Caco-2 (cell line): ENCODE results near the gene MEIOSIN. TPM values are rescaled to one million over a fixed set of nuclear protein-coding genes. Genes with fewer than 3 reads are reported as not detected.

Experiments
- BruUV-seq: library from RNA; stranded (reverse); fragments of 400-500 nt; replicated peaks from 2 replicates; lab custom pipeline; 2021; lab: Mats Ljungman, UMichigan
- CTCF ChIA-PET: fragments of 300-600 bp; sonication (Branson Sonifier 250); formaldehyde crosslinking; loops from one replicate; lab custom pipeline; 2022; ENCODE audit warnings: antibody characterized with exemption; lab: Charles Lee
- POLR2A ChIA-PET: fragments of 300-600 bp; sonication (Branson Sonifier 250); formaldehyde crosslinking; loops from one replicate; lab custom pipeline; 2022; ENCODE audit warnings: antibody characterized with exemption; lab: Charles Lee
- DNase-seq, 2 experiments: peaks; one replicate each; pipeline versions ENCODE4 v3.0.0 to v3.0.0-alpha.2; 2020 to 2022
- H3K27me3 ChIP-seq: replicated peaks from 2 replicates; pipeline ENCODE4 v1.6.0; 2011; ENCODE audit warnings: low read length; ENCODE audit not compliant: control insufficient read depth, insufficient read depth
- H3K36me3 ChIP-seq: 2 replicates; pipeline ENCODE4 v1.5.1; 2011; ENCODE audit warnings: low read length; ENCODE audit not compliant: control insufficient read depth, insufficient read depth
- H3K4me1 ChIP-seq: fragments of 250-450 bp; sonication (Bioruptor Pico); 2 replicates; pipeline ENCODE4 v1.5.1; 2020; ENCODE audit warnings: mild to moderate bottlenecking
- H3K4me3 ChIP-seq: 2 replicates; pipeline ENCODE4 v1.5.1; 2011; ENCODE audit warnings: low read depth, mild to moderate bottlenecking, control low read depth, low read length
- H3K9me3 ChIP-seq: fragments of 250-450 bp; sonication (Bioruptor Pico); 2 replicates; pipeline ENCODE4 v1.5.1; 2020; ENCODE audit warnings: mild to moderate bottlenecking, moderate library complexity
- H3K27ac Mint-ChIP-seq: one replicate; pipeline ENCODE4 v1.8.0; 2022; ENCODE audit warnings: mixed read lengths; ENCODE audit not compliant: unreplicated experiment
- H3K27me3 Mint-ChIP-seq: one replicate; pipeline ENCODE4 v1.8.0; 2022; ENCODE audit warnings: mixed read lengths; ENCODE audit not compliant: insufficient read depth, unreplicated experiment
- H3K36me3 Mint-ChIP-seq: one replicate; pipeline ENCODE4 v1.8.0; 2022; ENCODE audit warnings: mild to moderate bottlenecking, mixed read lengths; ENCODE audit not compliant: insufficient read depth, unreplicated experiment
- H3K4me1 Mint-ChIP-seq: one replicate; pipeline ENCODE4 v1.8.0; 2022; ENCODE audit warnings: low read depth, mixed read lengths; ENCODE audit not compliant: unreplicated experiment
- H3K4me3 Mint-ChIP-seq: one replicate; pipeline ENCODE4 v1.8.0; 2022; ENCODE audit warnings: mild to moderate bottlenecking, moderate library complexity, mixed read lengths; ENCODE audit not compliant: unreplicated experiment
- H3K9me3 Mint-ChIP-seq: one replicate; pipeline ENCODE4 v1.8.0; 2022; ENCODE audit warnings: mixed read lengths; ENCODE audit not compliant: unreplicated experiment
- CTCF ChIP-seq, 2 experiments: fragments of 200-600 bp in 1 of 2; IDR thresholded peaks; 1 replicate in 1 of 2; 2 replicates in 1 of 2; pipeline versions ENCODE4 v1.5.1 to v1.8.0; 2011 to 2022; ENCODE audit warnings: antibody characterized with exemption in 1 of 2, control low read depth in 1 of 2, inconsistent platforms in 1 of 2, low read depth in 1 of 2, low read length in 1 of 2, mild to moderate bottlenecking in 1 of 2, moderate library complexity in 1 of 2; ENCODE audit not compliant: insufficient read depth in 1 of 2, severe bottlenecking in 1 of 2, unreplicated experiment in 1 of 2
- intact Hi-C: fragments of 100-400 bp; cut with micrococcal nuclease; formaldehyde crosslinking; loops from one replicate; pipeline ENCODE4 v1.10.0; 2022; ENCODE audit not compliant: unreplicated experiment
- total RNA-seq: library from RNA; stranded (reverse); gene quantifications from 2 replicates; pipeline ENCODE4 v1.2.3, GENCODE V29; 2022

Gene MEIOSIN
- total RNA-seq, 1 experiment from 2014 or later = not detected

GRCh38 chr19:45805719-45806118 lies 72.5 kb downstream of the MEIOSIN start:
- no peaks in the 10 kb centered on the region for H3K9me3 Mint-ChIP-seq
- no peaks in the 10 kb centered on the region for H3K27me3 Mint-ChIP-seq
- TF ChIP-seq CTCF (IDR thresholded peaks at IDR 0.05; ENCODE audit: insufficient read depth in 1 of 2, low read depth in 1 of 2, low read length in 1 of 2, severe bottlenecking in 1 of 2, unreplicated experiment in 1 of 2) = no peak
- Histone ChIP-seq H3K27me3 (no peaks in the 10 kb centered on the region), H3K9me3 (no peaks in the 10 kb centered on the region), H3K36me3 (no peaks in the 10 kb centered on the region), H3K4me3 (no peak overlapping the region), H3K4me1 (no peaks in the 10 kb centered on the region)
- intact Hi-C loops = no loop called here
- H3K4me3 Mint-ChIP-seq = no peak overlapping the region
- no peak for DNase-seq
- peaks cover 8% of the 10 kb centered on the region for H3K36me3 Mint-ChIP-seq
- no TSS peak for BruUV-seq
- no peaks in the 10 kb centered on the region for H3K4me1 Mint-ChIP-seq
- CTCF ChIA-PET = interaction anchor here (0.6 to 1.7 kb wide), 3 partner anchors 11 to 542 kb away, joined by 4 to 7 read pairs (median 4); no protein-coding TSS in a partner anchor
- POLR2A ChIA-PET = no interaction called here
- no peak overlapping the region for H3K27ac Mint-ChIP-seq

- CTCF ChIA-PET = no interaction called here
- no peaks in the 10 kb centered on the region for H3K9me3 Mint-ChIP-seq
- no peaks in the 10 kb centered on the region for H3K9me3 ChIP-seq
Observed at GRCh38 chr19:45809643-45810159, 76.5 kb downstream of the MEIOSIN start.

GRCh38 chr19:45812297-45812696 lies 79.1 kb downstream of the MEIOSIN start:
- no peak overlapping the region for H3K4me3 Mint-ChIP-seq
- CTCF ChIA-PET = interaction anchor here (1.2 to 2.6 kb wide), 2 partner anchors 13 to 51 kb away, joined by 3 to 11 read pairs; partner anchors contain the start of gene SYMPK
- Histone ChIP-seq H3K4me1 (no peaks in the 10 kb centered on the region), H3K27me3 (no peaks in the 10 kb centered on the region), H3K36me3 (no peaks in the 10 kb centered on the region; the same call in 1 of the 2 replicates), H3K9me3 (no peaks in the 10 kb centered on the region), H3K4me3 (no peak overlapping the region)
- POLR2A ChIA-PET = no interaction called here
- intact Hi-C loops = loop anchor here (10.0 kb wide), 1 partner anchor 203 kb away; no protein-coding TSS in a partner anchor
- peaks cover 29% of the 10 kb centered on the region for H3K36me3 Mint-ChIP-seq
- no peak for TF ChIP-seq CTCF (IDR thresholded peaks at IDR 0.05; ENCODE audit: insufficient read depth in 1 of 2, low read depth in 1 of 2, low read length in 1 of 2, severe bottlenecking in 1 of 2, unreplicated experiment in 1 of 2)
- no peak for DNase-seq
- H3K27me3 Mint-ChIP-seq = no peaks in the 10 kb centered on the region
- no peaks in the 10 kb centered on the region for H3K9me3 Mint-ChIP-seq
- H3K4me1 Mint-ChIP-seq = peaks cover under 1% of the 10 kb centered on the region
- H3K27ac Mint-ChIP-seq = no peak overlapping the region
- BruUV-seq = no TSS peak

More at GRCh38 chr19:45809643-45810159, 76.5 kb downstream of the MEIOSIN start:
- BruUV-seq = no TSS peak
- POLR2A ChIA-PET = no interaction called here
- no peak for DNase-seq
- Histone ChIP-seq H3K4me1 (no peaks in the 10 kb centered on the region), H3K4me3 (no peak overlapping the region), H3K27me3 (no peaks in the 10 kb centered on the region), H3K36me3 (no peaks in the 10 kb centered on the region; the same call in 1 of the 2 replicates)
- intact Hi-C loops = loop anchor here (10.0 kb wide), 1 partner anchor 205 kb away; no protein-coding TSS in a partner anchor
- Mint-ChIP-seq H3K36me3 (peaks cover 11% of the 10 kb centered on the region), H3K4me1 (no peaks in the 10 kb centered on the region), H3K4me3 (no peak overlapping the region), H3K27me3 (no peaks in the 10 kb centered on the region), H3K27ac (no peak overlapping the region)
- no peak for TF ChIP-seq CTCF (IDR thresholded peaks at IDR 0.05; ENCODE audit: insufficient read depth in 1 of 2, low read depth in 1 of 2, low read length in 1 of 2, severe bottlenecking in 1 of 2, unreplicated experiment in 1 of 2)

Other genes starting within 250 kb of the MEIOSIN start
- gene RTN2, start 236.4 kb upstream of the MEIOSIN start, total RNA-seq = 13.8 and 18.1 TPM in 2 replicates
- 1.2 and 2.8 TPM in 2 replicates for gene PPM1N, start 235.0 kb upstream of the MEIOSIN start, total RNA-seq
- gene VASP, start 226.0 kb upstream of the MEIOSIN start, total RNA-seq = 72.4 and 83.1 TPM in 2 replicates
- gene OPA3, start 148.6 kb upstream of the MEIOSIN start, total RNA-seq = 16.9 and 17.7 TPM in 2 replicates
- not detected in 2 replicates for gene GPR4, start 131.2 kb upstream of the MEIOSIN start, total RNA-seq
- gene EML2, start 94.0 kb upstream of the MEIOSIN start, total RNA-seq = 33.9 and 38.8 TPM in 2 replicates
- gene GIPR, start 65.2 kb upstream of the MEIOSIN start, total RNA-seq = 2.6 and 4.6 TPM in 2 replicates
- 579 and 587 TPM in 2 replicates for gene SNRPD2, start 41.5 kb upstream of the MEIOSIN start, total RNA-seq
- 16.9 and 20.2 TPM in 2 replicates for gene QPCTL, start 40.8 kb upstream of the MEIOSIN start, total RNA-seq
- 31.0 and 37.0 TPM in 2 replicates for gene FBXO46, start 2.5 kb upstream of the MEIOSIN start, total RNA-seq
- gene SIX5, start 35.8 kb downstream of the MEIOSIN start, total RNA-seq = 23.7 and 28.6 TPM in 2 replicates
- gene DMPK, start 49.1 kb downstream of the MEIOSIN start, total RNA-seq = 28.1 and 30.2 TPM in 2 replicates
- gene DMWD, start 59.4 kb downstream of the MEIOSIN start, total RNA-seq = 72.4 and 76.3 TPM in 2 replicates
- 0.23 and 0.30 TPM in 2 replicates for gene RSPH6A, start 81.9 kb downstream of the MEIOSIN start, total RNA-seq
- gene SYMPK, start 129.7 kb downstream of the MEIOSIN start, total RNA-seq = 81.8 and 85.0 TPM in 2 replicates
- gene FOXA3, start 130.9 kb downstream of the MEIOSIN start, total RNA-seq = 15.3 and 19.0 TPM in 2 replicates
- gene IRF2BP1, start 152.7 kb downstream of the MEIOSIN start, total RNA-seq = 27.6 and 29.2 TPM in 2 replicates
- gene MYPOP, start 169.2 kb downstream of the MEIOSIN start, total RNA-seq = 15.8 and 18.1 TPM in 2 replicates
- not detected in 2 replicates for gene NANOS2, start 181.3 kb downstream of the MEIOSIN start, total RNA-seq
- gene NOVA2, start 240.4 kb downstream of the MEIOSIN start, total RNA-seq = 0.05 TPM in 1 of 2 replicates, not detected in the other